Esophagus (tissue), 2 donors: Measurements from ENCODE around the gene CBLN1. TPM values are rescaled to one million over a fixed set of nuclear protein-coding genes. Genes with fewer than 3 reads are reported as not detected.
"Not testable (repeated sequence)": the region's sequence is repeated elsewhere in the genome, so short reads cannot be mapped to it uniquely, and the experiment has no call there.

Experiments
- H3K27ac ChIP-seq, 2 donors: one replicate each; pipeline ENCODE4 v1.5.1; 2013; ENCODE audit warnings: low read depth in 2 of 2, mild to moderate bottlenecking in 2 of 2, inconsistent platforms in 1 of 2, low read length in 1 of 2, moderate library complexity in 1 of 2
- H3K27me3 ChIP-seq, 2 donors: one replicate each; pipeline ENCODE4 v1.6.1; 2013; ENCODE audit warnings: low read length in 2 of 2, control low read depth in 1 of 2, mild to moderate bottlenecking in 1 of 2; ENCODE audit not compliant: insufficient read depth in 2 of 2, control insufficient read depth in 1 of 2
- H3K36me3 ChIP-seq, 2 donors: one replicate each; pipeline ENCODE4 v1.6.1; 2013; ENCODE audit warnings: low read length in 1 of 2; ENCODE audit not compliant: control insufficient read depth in 2 of 2, insufficient read depth in 2 of 2
- H3K4me1 ChIP-seq, 2 donors: one replicate each; pipeline ENCODE4 v1.6.1; 2013; ENCODE audit warnings: low read length in 1 of 2; ENCODE audit not compliant: control insufficient read depth in 2 of 2, insufficient read depth in 2 of 2
- H3K4me3 ChIP-seq, 2 donors: one replicate each; pipeline ENCODE4 v1.5.1; 2013; ENCODE audit warnings: low read length in 2 of 2, mild to moderate bottlenecking in 2 of 2, low read depth in 1 of 2, moderate library complexity in 1 of 2
- H3K9me3 ChIP-seq, 2 donors: one replicate each; pipeline ENCODE4 v1.6.1; 2013; ENCODE audit warnings: mild to moderate bottlenecking in 2 of 2, low read depth in 1 of 2, low read length in 1 of 2, moderate library complexity in 1 of 2; ENCODE audit not compliant: control insufficient read depth in 2 of 2, insufficient read depth in 1 of 2
- WGBS, 2 donors: extraction: QIAGEN DNeasy Blood & Tissue Kit; methylation state at CpG; one replicate each; pipeline ENCODE4 v1.1.7; 2013; 5-methylcytosine and 5-hydroxymethylcytosine counted together
- polyA plus RNA-seq, 2 donors: library from polyadenylated mRNA; stranded (reverse); fragments of 200-250 nt; gene quantifications; one replicate each; pipeline ENCODE4 v1.2.3, GENCODE V29; 2013
- donor health status: healthy with polysubstance abuse.
- donor health status: Bipolar disorder and iron deficiency.

Gene CBLN1
- polyA plus RNA-seq, 2 donors = 0.14 to 0.26 TPM

GRCh38 chr16:49236216-49236615 is 45.4 kb downstream of the CBLN1 start:
- 70 to 72% methylated on average over 4 of the region's 4 CpGs for WGBS, 2 donors
- no peaks in the 10 kb centered on the region for H3K27me3 ChIP-seq
- no peaks in the 10 kb centered on the region for H3K9me3 ChIP-seq
- H3K36me3 ChIP-seq = no peaks in the 10 kb centered on the region
- H3K4me3 ChIP-seq = no peak overlapping the region
- no peak overlapping the region for H3K27ac ChIP-seq
- H3K4me1 ChIP-seq = no peaks in the 10 kb centered on the region

- H3K27ac ChIP-seq, H3K9me3 ChIP-seq, H3K36me3 ChIP-seq, H3K4me1 ChIP-seq, H3K4me3 ChIP-seq, H3K27me3 ChIP-seq: not testable (repeated sequence)
- 64 to 67% methylated on average over 3 of the region's 3 CpGs for WGBS, 2 donors
Observed at GRCh38 chr16:49228335-49228734, 53.3 kb downstream of the CBLN1 start.

Other genes starting within 250 kb of the CBLN1 start
- gene C16orf78, start 92.0 kb upstream of the CBLN1 start, polyA plus RNA-seq = not detected